ENCODE data around the gene ZRANB3.

DNA sequence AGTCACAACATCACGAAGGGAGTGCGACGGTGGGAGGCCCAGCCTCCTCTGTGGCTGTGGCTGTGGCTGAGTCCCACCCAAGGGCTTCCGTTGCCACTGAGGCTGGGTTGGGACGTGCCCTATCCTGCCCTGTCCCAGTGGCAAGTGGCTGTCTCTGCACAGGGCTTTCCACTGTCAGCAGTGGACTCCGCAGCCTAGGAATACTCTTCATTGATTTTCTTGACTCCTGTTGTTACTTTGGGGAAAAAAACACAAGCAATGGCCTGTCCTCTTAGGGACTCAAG is 356.3 kb downstream of the ZRANB3 start:
- TF ChIP-seq, protein P1, sequence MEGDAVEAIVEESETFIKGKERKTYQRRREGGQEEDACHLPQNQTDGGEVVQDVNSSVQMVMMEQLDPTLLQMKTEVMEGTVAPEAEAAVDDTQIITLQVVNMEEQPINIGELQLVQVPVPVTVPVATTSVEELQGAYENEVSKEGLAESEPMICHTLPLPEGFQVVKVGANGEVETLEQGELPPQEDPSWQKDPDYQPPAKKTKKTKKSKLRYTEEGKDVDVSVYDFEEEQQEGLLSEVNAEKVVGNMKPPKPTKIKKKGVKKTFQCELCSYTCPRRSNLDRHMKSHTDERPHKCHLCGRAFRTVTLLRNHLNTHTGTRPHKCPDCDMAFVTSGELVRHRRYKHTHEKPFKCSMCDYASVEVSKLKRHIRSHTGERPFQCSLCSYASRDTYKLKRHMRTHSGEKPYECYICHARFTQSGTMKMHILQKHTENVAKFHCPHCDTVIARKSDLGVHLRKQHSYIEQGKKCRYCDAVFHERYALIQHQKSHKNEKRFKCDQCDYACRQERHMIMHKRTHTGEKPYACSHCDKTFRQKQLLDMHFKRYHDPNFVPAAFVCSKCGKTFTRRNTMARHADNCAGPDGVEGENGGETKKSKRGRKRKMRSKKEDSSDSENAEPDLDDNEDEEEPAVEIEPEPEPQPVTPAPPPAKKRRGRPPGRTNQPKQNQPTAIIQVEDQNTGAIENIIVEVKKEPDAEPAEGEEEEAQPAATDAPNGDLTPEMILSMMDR (conservative IDR thresholded peaks at IDR 0.05) = no peak
- no peak for TF ChIP-seq EZH2 (IDR thresholded peaks at IDR 0.05; ENCODE audit: low read depth)
